ENCODE data around the gene CCDC78.
A peak's percentile ranks its signal among the peaks of the same experiment; 100 is the strongest.

The CCDC78 gene

GRCh38 chr16:719815-720446, 6.3 kb downstream of the CCDC78 start:
- Histone ChIP-seq H3K4me3 (replicated peaks; ENCODE audit: insufficient read depth, low read length) (peak overlapping the region; percentile 52), H3K27ac (replicated peaks) (peak overlapping the region; percentile 84), H3K27me3 (ENCODE audit: insufficient read depth, poor library complexity, severe bottlenecking) (peaks cover 5% of the 10 kb centered on the region)
- DNase-seq (ENCODE audit: low read depth in 1 of 2, low spot score in 1 of 2), result peak in 1 of 2 experiments; percentile 21
- TF ChIP-seq SPI1 (IDR thresholded peaks at IDR 0.05; ENCODE audit: borderline replicate concordance, low read depth) (no peak), REST (IDR thresholded peaks at IDR 0.05; ENCODE audit: insufficient replicate concordance, low read depth) (no peak), GABPA (IDR thresholded peaks at IDR 0.05; ENCODE audit: low read depth) (no peak), CTCF (IDR thresholded peaks at IDR 0.05; ENCODE audit: insufficient read depth, low read length) (no peak), POLR2AphosphoS5 (IDR thresholded peaks at IDR 0.05; ENCODE audit: low read depth) (no peak)

- Histone ChIP-seq H3K27ac (replicated peaks) (no peak overlapping the region), H3K27me3 (ENCODE audit: insufficient read depth, poor library complexity, severe bottlenecking) (peaks cover 7% of the 10 kb centered on the region), H3K4me3 (replicated peaks; ENCODE audit: insufficient read depth, low read length) (no peak overlapping the region)
- TF ChIP-seq SPI1 (IDR thresholded peaks at IDR 0.05; ENCODE audit: borderline replicate concordance, low read depth), result no peak
- TF ChIP-seq REST (IDR thresholded peaks at IDR 0.05; ENCODE audit: insufficient replicate concordance, low read depth), result no peak
- TF ChIP-seq GABPA (IDR thresholded peaks at IDR 0.05; ENCODE audit: low read depth), result no peak
- no peak for TF ChIP-seq CTCF (IDR thresholded peaks at IDR 0.05; ENCODE audit: insufficient read depth, low read length)
- no peak for TF ChIP-seq POLR2AphosphoS5 (IDR thresholded peaks at IDR 0.05; ENCODE audit: low read depth)
- DNase-seq (ENCODE audit: low read depth in 1 of 2, low spot score in 1 of 2), result no peak
Observed at GRCh38 chr16:718922-719321, 7.3 kb downstream of the CCDC78 start.

GRCh38 chr16:718389-718788, 7.9 kb downstream of the CCDC78 start:
- Histone ChIP-seq H3K27ac (replicated peaks) (no peak overlapping the region), H3K4me3 (replicated peaks; ENCODE audit: insufficient read depth, low read length) (no peak overlapping the region), H3K27me3 (ENCODE audit: insufficient read depth, poor library complexity, severe bottlenecking) (peaks cover 7% of the 10 kb centered on the region)
- no peak for DNase-seq (ENCODE audit: low read depth in 1 of 2, low spot score in 1 of 2)
- TF ChIP-seq GABPA (IDR thresholded peaks at IDR 0.05; ENCODE audit: low read depth), result no peak
- no peak for TF ChIP-seq SPI1 (IDR thresholded peaks at IDR 0.05; ENCODE audit: borderline replicate concordance, low read depth)
- no peak for TF ChIP-seq POLR2AphosphoS5 (IDR thresholded peaks at IDR 0.05; ENCODE audit: low read depth)
- TF ChIP-seq REST (IDR thresholded peaks at IDR 0.05; ENCODE audit: insufficient replicate concordance, low read depth), result no peak
- TF ChIP-seq CTCF (IDR thresholded peaks at IDR 0.05; ENCODE audit: insufficient read depth, low read length), result no peak

All from HL-60 (cell line).